GM23338 (cell line): ENCODE results near the gene SUGCT.

Experiments
- CREB1 ChIP-seq: fragments of 250-450 bp; sonication (Bioruptor Pico); IDR thresholded peaks from 2 replicates; pipeline ENCODE4 v1.5.0; 2020; ENCODE audit warnings: low read depth, mild to moderate bottlenecking, moderate library complexity
- CTCF ChIP-seq, 2 experiments: fragments of 200-600 bp in 1 of 2; sonication (generic) in 1 of 2; conservative IDR thresholded peaks; 2 replicates each; pipeline versions ENCODE4 v1.5.1 to v1.6.1; 2016 to 2017; ENCODE audit warnings: antibody characterized with exemption in 2 of 2, low read depth in 2 of 2, mild to moderate bottlenecking in 2 of 2, moderate library complexity in 1 of 2
- ETS1 ChIP-seq: IDR thresholded peaks from 2 replicates; pipeline ENCODE4 v1.6.1; 2016; ENCODE audit warnings: antibody characterized with exemption
- EZH2 ChIP-seq: fragments of 200-600 bp; sonication (generic); IDR thresholded peaks from one replicate; pipeline ENCODE4 v1.8.0; 2017; ENCODE audit warnings: antibody characterized with exemption, mild to moderate bottlenecking, low read depth; ENCODE audit not compliant: unreplicated experiment
- EZH2phosphoT487 ChIP-seq: fragments of 200-600 bp; sonication (generic); IDR thresholded peaks from one replicate; pipeline ENCODE4 v1.8.1; 2018; ENCODE audit warnings: antibody characterized with exemption; ENCODE audit not compliant: unreplicated experiment
- JUNB ChIP-seq: IDR thresholded peaks from one replicate; pipeline ENCODE4 v1.6.1; 2016; ENCODE audit warnings: antibody characterized with exemption; ENCODE audit not compliant: unreplicated experiment
- POLR2AphosphoS5 ChIP-seq: IDR thresholded peaks from 2 replicates; pipeline ENCODE4 v1.6.1; 2016; ENCODE audit warnings: antibody characterized with exemption, low read depth
- STAT1 ChIP-seq: IDR thresholded peaks from one replicate; pipeline ENCODE4 v1.6.1; 2016; ENCODE audit warnings: antibody characterized with exemption; ENCODE audit not compliant: unreplicated experiment
- TF ChIP-seq, protein P1 (sequence below): IDR thresholded peaks from one replicate; pipeline ENCODE4 v1.6.1; 2018; ENCODE audit warnings: antibody characterized with exemption; ENCODE audit not compliant: unreplicated experiment

GRCh38 chr7:40234046-40234445 is 99.2 kb downstream of the SUGCT start:
- no peak for TF ChIP-seq CTCF (conservative IDR thresholded peaks at IDR 0.05; ENCODE audit: low read depth in 2 of 2)
- no peak for TF ChIP-seq POLR2AphosphoS5
- TF ChIP-seq CREB1 (CRISPR knock-in tag) = no peak
- TF ChIP-seq EZH2 = no peak
- TF ChIP-seq JUNB = no peak
- TF ChIP-seq ETS1 = no peak
- no peak for TF ChIP-seq STAT1
- no peak for TF ChIP-seq EZH2phosphoT487
- TF ChIP-seq, protein P1, sequence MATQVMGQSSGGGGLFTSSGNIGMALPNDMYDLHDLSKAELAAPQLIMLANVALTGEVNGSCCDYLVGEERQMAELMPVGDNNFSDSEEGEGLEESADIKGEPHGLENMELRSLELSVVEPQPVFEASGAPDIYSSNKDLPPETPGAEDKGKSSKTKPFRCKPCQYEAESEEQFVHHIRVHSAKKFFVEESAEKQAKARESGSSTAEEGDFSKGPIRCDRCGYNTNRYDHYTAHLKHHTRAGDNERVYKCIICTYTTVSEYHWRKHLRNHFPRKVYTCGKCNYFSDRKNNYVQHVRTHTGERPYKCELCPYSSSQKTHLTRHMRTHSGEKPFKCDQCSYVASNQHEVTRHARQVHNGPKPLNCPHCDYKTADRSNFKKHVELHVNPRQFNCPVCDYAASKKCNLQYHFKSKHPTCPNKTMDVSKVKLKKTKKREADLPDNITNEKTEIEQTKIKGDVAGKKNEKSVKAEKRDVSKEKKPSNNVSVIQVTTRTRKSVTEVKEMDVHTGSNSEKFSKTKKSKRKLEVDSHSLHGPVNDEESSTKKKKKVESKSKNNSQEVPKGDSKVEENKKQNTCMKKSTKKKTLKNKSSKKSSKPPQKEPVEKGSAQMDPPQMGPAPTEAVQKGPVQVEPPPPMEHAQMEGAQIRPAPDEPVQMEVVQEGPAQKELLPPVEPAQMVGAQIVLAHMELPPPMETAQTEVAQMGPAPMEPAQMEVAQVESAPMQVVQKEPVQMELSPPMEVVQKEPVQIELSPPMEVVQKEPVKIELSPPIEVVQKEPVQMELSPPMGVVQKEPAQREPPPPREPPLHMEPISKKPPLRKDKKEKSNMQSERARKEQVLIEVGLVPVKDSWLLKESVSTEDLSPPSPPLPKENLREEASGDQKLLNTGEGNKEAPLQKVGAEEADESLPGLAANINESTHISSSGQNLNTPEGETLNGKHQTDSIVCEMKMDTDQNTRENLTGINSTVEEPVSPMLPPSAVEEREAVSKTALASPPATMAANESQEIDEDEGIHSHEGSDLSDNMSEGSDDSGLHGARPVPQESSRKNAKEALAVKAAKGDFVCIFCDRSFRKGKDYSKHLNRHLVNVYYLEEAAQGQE = no peak
